NCI-H774 (cell line): ENCODE data around the gene MUS81.

Experiments
- DNase-seq: peaks from one replicate; lab custom pipeline; 2025; lab: John Stamatoyannopoulos, UW

The MUS81 gene

DNA sequence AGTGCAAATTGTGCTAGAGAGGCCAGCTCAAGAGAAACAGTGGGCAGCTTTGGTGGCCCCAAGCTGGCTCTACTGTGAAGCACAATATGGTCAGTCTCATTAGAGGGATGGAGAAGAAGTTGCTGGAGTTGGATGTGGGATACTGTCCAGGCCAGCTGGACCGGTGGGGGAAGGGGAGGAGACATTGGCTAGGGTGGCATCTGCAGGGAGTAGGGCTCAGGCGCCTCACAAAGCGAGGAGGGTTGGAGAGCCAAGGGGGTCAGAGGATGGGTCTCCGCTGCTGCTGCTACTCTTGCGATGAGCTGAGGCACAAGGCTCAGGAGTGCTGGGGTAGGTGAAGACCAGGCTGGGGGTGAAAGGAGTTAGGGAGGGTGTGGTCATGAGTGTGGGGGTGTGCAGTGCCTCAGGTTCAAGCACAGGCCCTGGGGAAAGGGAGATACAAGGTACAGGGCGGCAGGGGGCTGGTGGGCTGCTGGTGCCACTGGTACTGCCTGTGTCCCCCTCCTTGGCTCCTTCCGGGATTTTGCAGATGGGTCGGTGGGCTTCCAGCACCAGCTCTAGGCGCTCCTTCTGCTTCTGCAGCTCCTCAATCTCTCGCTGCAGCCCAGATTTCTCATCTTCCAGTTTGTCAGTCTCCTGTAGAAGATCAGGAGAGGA lies 32.6 kb downstream of the MUS81 start:
- no peak for DNase-seq

DNA sequence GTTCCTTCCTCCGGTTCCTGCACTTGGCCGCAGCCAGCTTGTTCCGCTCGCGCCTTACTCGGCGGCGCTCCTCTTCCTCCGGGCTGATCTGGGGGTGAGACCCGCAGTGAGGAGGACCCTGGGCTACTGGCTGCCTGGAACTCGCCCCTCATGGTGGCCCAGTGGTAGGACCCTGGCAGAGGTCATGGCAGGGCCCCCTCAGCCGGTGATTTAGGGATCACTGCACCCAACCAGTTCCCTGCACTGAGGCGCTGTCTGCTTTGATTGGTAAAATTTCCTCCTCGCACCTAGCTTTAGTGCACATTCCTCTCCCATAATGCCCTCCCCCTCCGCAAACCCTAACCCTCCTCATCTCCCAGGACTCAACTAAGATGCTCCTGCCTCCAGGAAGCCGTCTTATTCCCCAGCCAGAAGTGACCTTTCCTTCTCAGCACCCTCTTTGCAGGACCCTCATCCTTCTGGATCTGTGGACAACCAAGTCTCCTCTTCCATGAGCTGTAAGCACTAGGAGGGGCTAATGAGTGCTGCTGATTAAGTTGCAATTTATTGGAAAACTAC lies 33.9 kb downstream of the MUS81 start:
- no peak for DNase-seq

DNA sequence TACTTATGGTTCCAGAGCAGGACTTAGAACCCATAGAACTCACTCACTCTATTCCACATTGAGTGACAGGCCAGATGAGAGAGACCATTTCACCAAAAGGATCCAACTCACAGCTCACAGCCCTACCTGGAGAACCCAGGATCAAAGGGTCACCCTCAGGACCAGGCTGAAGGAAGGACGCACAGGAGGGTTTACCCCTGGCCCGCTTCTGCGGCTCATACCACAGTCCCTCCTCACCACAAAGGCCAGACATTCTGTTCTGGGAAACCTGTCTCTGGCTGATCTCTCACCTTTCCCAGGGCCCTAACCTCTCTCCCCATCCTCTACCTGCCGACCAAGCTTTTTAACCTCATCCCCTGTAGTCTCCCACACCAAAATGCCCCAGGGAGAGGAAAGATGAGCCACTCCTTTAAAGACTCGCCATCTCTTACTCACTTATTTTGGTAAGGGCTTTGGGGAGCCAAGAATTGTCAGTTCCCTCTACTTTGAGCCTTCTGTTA lies 35.3 kb downstream of the MUS81 start:
- no peak for DNase-seq

DNA sequence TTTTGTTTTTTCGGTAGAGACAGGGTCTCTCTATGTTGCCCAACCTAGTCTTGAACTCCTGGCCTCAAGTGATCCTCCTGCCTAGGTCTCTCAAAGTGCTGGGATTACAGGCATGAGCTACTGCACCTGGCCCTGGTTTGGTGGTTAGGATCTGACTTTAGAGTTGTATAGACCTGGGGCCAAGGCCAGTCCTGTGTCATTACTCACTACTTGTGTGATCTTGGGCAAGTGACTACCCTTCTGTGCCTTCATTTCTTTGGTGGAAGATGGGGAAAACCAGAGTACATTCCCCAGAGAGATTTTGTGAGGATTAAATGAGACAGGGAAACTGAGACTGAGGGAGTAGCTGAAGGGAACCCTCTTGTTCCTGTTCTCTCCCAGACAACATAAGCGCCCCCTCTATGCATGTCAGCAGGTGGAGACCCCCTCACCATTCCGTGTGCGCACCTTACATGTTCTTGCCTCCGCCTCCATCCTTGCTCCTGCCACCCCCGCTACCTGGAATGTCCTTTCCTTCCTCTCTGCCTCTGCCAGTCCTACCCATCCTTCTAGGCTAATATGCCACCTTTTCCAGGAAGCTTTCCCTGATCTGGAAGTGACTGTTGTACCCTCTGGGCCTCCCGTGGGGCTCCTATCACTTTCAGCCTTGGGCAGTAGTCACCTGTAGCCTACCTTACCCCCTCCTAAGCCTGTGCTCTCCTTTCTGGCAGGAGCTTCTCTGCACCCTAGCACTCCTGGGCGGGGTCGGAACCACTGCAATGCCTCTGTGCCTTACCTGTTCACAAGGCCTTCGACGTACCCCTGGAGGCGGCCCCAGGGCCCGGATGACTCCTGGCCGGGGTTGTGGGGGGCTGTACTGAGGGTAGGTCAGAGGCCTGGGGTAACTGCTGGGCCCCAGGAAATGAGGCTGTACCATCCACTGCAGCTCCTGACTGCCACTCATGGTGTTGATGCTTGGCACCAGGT lies 36.1 kb downstream of the MUS81 start:
- DNase-seq, result no peak

DNA sequence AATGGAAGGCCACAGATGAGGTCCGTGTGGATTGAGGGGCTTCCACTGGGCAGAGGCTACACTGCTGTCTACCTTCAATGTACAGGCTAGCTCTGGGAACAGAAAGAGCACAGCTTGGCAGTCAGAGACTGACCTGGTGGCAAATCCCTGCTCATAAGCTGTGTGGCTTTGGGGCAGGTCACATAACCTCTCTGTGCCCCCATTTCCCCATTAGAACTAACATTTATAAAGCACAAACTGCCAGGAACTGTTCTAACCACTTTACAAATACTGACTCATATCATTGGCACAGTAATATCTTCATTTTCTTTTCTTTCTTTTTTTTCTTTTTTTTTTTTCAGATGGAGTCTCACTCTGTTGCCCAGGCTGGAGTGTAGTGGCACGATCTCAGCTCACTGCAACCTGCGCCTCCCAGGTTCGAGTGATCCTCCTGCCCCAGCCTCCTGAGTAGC lies 36.8 kb downstream of the MUS81 start:
- no peak for DNase-seq

DNA sequence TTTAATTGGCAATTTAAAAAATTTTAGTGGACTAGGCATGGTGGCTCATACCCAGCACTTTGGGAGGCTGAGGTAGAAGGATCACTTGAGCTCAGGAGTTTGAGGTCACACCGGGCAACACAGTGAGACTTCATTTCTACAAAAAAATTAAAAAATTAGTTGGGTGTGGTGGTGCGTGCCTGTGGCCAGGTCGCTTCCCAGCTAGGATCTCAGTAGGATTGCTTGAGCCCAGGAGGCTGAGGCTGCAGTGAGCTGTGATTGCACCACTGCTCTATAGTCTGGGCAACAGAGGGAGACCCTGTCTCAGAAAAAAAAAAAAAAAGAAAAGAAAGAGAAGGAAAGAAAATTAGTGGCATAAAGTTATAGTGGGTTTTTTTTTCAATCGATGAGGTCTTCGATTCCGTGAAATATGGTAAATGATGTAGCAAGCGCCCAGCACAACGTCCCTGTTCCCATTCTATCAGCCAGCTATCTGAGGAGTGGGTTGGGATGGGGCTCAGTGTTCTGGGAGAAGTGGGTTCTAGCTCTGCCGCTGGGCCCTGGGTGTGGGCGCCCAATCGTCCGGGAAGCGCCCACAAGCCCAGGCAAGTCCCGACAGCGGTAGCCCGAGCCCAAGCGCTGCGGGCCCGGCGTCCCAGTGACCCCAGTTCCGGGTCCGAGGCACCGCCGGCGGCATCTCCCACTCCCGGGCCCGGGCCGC lies 38.6 kb downstream of the MUS81 start:
- DNase-seq, result no peak

DNA sequence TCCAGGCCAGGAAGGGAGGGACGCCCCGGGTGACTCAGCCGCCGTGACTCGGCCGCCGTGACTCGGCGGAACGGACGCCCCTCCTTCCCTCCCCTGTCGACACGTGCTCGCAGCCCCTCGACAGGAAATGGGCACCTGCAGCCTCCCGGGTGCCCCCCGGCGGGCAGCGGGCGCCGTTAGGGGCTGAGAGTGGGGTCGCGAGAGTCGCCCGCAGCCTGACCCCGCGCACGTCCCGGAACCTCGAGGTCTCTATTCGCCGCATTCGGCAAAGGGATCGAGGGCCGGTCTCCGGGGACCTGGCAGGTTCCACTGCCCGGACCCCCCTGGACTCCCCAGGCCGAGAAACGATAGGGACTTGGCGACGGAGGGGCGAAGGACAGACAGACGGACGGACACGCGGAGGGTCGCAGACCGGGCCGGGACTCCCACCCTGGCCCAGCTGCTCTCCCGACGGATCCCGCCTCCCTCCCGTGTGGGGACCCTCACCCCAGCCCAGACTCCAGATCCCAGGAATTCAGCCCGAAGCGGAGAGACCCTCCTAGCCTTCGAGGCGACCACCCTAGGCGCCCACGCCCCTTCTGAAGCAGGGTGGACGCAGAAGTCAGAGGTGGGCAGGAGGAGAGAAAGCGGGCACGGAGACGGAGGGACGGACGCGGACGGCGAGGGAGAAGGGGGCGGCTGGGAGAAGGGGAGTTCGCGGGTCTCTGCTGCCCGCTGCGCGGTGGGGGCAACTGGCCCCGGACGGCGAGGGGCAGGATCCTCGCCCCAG lies 39.3 kb downstream of the MUS81 start:
- DNase-seq, result no peak

DNA sequence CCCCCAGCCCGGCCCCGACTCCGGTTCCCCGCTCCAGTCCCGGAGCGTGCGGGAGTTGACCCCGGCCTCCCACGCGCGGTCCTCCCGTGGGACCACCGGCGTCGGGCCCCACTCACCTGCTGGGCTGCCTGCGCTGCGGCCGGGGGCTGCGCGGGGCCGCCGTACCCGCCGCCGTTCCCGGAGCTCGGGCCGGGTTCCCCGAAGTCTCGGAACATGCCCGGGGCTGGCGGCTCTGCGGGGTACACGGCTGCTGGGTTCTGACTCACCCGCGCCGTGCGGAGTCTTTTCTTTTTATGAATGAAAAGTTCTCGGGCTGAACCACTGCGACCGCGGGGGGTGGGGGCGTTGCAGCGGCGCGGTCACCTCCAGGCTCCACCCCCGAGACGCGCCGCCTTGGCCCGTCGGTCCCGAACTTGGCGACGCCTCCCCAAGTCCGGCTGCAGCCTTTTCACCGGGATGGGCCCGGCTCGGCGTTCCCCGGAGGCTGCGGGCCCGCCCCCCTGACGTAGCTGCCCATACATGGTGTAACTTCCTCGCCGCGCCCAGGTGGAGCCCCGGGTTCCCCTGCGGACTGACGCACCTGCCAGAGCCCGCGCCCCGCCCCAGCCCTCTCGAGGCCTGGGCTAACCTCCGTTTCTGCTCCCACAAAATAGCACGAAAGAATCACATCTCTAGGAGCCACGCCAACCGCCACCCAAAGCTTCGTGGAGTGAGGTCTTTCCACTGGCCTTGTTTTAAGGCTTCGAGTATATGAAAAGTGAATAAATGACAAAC lies 40.1 kb downstream of the MUS81 start, which contains the start of gene FOSL1:
Gene FOSL1 (minus strand): TSS at position 264 of the 774 bp plus-strand sequence. CDS start 49 bp downstream, at position 215.
- DNase-seq, result peak; percentile 87

DNA sequence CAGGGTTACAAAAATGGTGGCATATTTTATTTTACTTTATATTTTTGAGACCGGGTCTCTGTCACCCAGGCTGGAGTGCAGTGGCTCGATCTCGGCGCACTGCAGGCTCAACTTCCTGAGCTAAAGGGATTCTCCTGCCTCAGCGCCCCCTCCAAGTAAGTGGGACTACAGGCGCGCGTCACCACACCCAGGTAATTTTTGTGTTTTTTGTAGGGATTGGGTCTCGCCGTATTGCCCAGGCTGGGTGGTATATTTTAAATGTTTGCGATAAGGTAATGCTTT lies 40.6 kb downstream of the MUS81 start:
- no peak for DNase-seq

DNA sequence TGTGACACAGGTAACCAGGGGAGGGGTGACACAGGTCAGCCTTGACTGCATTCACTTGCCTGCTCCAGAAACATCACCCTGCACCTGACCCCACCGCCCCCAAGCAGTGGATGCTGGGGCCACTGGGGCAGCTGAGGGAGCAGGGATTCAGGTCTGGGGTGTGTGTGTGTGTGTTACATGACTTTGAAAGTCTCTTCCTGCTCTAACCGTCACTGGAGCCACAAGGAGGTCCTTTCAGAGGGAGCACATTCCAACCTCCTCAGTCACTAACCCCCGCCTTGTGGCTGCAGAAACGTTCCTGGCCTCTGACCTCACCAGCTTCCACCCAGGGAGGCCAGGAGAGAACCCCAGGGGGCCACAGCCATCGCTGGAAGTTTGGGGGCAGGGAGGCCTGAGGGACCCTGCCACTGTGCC lies 42.8 kb downstream of the MUS81 start:
- no peak for DNase-seq

DNA sequence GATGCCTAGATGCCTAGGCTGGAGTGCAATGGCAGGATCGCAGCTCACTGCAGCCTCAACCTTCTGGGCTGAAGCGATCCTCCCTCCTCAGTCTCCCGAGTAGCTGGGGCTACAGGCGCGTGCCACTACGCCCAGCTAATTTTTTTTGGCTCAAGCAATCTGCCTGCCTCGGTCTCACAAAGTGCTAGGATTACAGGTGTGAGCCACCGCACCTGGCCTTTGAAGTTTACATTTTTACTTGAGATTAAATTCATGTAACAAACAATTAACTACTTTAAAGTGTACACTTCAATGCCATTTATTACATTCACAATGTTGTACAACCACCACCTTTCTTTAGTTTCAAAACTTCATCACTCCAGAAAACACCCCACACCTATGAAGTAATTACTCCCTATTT lies 43.5 kb downstream of the MUS81 start:
- no peak for DNase-seq

DNA sequence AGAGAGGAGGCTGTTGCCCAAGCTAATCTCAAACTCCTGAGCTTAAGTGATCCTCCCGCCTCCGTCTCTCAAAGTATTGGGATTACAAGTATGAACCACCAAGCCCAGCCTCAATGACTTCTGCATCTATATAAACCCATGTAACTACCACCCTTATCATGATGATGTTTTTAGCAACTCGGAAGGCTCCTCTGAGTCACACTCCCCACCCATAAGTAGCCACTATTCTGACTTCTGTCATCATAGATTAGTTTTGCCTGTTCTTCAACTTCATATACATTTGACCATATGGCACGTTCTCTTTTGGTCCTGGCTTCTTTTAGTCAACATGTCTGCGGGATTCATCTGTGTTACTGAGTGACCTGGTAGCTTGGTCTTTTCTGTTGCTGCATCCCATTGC lies 46.4 kb downstream of the MUS81 start:
- DNase-seq, result no peak

DNA sequence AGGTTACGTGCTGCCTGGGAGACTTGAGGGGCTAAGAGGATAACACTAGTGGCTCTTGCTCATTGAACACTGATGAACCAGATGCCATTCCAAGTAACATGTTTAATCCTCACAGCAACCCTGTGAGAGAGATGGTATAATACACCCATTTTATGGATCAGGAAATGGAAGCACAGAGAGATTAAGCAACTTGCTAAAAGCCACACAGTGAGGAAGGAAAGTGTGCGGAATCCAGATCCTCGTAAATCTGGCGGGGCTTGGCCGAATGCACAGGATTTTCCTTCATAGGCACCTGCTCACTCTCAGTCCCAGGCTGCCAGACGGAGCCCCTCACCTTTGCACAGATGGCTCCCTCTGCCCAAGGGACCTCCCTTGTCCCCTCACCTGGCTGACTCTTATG lies 47.6 kb downstream of the MUS81 start:
- no peak for DNase-seq

DNA sequence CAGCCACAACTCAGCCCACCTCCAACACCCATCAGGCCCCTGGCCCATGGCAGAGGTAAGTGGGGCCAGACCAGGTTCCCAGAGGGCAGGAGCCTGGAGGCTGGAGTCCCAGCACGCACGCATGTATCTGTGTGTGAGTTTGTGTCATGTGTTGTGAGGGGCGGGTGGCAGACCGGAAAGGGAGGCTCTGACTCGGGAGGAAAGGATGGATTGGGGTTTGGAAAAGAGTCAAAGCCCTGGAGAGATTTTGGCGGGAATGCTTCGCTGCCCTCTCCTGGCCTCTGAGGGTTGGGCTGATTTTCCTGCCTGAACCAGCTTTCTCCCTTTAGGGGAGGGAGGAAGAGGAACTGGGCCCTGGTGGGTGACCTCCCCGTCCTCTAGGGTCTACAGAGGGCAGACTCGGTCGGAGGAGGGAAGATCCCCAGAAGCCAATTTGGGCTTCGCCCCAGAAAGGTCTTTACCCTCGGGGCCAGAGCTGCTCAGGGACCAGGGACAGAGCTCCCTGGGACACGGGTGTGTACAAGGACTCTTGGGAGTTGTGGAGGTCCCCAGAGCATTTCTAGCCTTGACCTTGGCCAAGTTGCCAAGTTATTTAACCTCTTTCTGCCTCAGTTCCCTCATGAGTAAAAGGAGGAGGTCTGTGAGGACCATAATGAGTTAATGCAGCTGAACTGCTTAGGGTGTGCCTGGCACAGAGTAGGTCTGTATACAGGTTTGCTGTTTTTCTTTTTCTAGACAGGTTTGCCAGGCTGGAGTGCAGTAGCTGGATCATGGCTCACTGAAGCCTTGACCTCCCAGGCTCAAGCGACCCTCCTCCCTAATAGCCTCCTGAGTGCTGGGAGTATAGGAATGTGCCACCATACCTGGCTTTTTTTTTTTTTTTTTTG lies 51.7 kb downstream of the MUS81 start:
- DNase-seq, result peak; percentile 35

DNA sequence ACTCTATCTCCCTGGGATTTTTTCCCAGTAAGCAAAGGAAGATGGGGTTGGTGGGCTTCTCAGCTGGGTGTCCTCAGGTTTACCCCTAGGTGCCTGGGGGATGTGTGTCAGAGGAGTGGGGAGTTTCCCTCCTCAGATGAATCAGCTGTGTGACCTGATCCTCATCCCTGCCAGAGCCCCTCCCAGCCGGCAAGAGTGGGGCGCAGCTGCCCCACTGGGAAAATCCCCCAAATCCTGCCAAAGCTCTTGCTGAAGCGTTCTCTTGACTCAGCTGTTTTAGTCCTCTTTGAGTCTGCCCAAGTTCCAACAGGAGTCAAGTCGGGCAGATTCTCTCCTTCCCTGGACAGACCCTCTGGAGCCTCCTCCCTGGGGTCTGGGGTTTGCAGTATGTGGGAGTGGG lies 52.6 kb downstream of the MUS81 start:
- DNase-seq, result no peak

DNA sequence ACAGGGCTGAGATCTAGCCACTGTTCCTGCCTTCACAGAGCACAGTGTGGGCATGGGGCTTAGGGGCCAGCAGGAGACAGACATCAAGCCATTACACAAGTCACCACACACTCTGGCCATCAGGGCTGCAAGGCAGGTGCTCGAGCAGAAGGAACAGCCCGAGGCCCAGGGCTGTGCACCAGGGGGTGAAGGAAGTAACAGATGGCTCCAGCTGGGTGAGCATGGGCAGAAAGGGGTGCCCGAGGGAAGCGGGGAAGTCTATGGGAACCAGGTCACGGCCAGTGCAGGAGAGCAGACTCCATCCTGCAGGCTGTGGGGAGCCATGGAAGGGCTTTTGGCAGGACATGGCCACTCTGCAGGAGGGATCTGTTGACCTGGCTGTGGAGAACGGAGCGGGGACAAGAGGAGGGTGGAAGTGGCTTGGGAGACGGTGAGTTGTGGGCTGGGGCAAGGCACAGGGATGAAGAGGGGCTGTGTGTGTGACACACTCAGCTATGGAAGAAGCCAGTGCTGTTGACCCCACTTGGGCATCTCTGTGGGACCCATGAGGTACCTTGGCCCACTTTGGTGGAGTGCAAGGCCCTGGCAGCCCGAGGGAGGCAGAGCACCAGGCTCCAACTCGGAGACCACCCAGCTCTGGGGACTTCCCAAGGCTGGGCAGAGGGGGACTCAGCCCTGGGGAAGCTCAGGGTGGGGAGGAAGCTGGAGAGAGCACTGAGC lies 55.0 kb downstream of the MUS81 start:
- DNase-seq, result no peak

DNA sequence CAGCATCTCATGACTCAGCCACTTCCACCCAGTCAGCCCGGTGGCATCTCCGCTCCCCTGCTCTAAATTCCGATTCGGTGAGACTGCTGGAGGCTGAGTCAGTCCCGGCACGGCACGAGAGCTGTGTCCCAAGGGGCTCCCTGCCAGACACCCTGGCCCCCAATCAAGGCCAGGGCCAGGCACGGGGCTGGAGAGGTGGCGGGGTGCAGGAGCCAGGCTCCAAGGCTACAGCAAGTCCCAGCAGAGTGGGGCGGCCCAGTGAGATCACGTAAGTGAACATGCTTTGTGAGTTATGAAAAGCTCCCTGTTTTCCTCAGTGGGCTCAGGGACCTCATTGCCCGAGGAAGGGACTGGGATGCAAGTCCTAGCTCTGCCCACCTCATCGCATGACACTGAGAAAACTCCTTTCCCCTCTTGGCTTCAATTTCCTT lies 55.6 kb downstream of the MUS81 start:
- no peak for DNase-seq
